Limb (tissue), 2 donors: ENCODE measurements around the gene DNAH14.
A peak's percentile ranks its signal among the peaks of the same experiment; 100 is the strongest.
"Not testable (repeated sequence)": the region's sequence is repeated elsewhere in the genome, so short reads cannot be mapped to it uniquely, and the experiment has no call there.

ENCODE experiments used
- DNase-seq, 2 donors: peaks; one replicate each; pipeline ENCODE4 v3.0.0-alpha.2; 2016; ENCODE audit errors: extremely low spot score in 2 of 2

The DNAH14 gene

DNA sequence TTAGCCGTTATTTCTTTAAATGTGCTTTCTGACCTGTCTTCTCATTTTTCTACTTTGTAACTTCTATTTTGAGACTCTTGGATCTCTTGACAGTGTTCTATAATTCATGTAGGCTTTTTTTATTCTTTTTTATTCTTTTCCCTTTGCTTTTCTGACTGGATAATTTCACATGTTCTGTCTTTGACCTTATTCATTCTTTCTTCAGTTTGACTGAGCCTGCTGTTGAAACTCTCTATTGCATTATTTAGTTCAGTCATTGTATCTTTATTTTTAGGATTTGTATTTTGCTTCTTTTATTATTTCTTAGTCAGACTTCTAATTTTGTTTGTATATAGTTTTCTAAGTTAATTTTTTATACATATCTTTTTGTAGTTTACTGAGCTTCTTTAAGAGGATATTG lies 66.1 kb downstream of the DNAH14 start:
- DNase-seq = no peak

DNA sequence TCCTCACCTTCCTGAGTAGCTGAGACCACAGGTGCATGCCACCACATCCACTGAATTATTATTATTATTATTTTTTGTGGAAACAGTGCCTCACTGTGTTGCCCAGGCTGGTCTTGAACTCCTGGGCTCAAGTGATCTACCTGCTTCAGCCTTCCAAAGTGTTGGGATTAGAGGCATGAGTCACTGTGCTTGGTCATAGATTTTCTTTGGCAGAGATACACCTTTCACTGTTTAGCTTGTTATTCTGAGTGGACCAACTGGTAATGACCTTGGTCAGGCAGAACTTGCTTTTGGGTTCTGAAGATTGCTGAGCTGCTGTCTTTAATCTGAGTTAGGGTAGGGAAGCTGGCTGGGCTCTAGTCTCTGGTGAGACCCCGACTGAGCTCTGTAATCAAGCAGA lies 66.8 kb downstream of the DNAH14 start:
- DNase-seq = no peak

DNA sequence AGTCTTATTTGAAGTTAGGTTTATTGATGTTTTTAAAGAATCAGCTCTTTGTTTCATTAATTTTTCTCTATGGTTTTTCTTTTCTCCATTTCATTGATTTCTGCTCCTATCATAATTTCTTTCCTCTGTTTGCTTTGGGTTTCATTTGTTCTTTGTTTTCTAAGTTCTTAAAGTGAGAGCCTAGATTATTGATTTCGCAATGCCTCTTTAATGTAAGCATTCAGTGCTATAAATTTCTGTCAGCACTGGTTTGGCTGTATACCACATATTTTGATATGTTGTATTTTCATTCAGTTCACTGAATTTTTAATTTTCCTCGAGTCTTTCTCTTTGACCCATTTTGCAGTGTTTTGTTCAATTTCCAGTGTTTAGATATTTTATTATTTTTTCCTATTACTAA lies 68.7 kb downstream of the DNAH14 start:
- no peak for DNase-seq

DNA sequence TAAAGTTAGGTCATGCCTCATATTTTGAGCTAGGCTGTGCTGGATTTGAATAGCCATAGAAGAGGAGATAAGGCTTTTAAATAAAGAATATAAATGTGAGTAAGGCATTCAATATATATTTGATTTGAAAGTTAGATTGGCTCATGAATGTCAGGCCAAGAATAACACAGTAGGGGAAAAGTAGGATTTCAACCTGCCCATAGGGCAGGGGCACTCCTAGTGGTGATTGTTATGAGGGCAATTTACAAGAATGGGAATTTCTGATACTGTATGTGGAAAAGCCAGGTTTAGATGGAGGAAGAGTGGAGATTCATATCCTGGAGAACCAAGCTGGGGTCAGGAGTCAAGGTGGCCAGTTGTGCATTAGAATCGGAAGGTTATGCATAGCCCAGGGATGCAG lies 74.9 kb downstream of the DNAH14 start:
- DNase-seq = no peak

DNA sequence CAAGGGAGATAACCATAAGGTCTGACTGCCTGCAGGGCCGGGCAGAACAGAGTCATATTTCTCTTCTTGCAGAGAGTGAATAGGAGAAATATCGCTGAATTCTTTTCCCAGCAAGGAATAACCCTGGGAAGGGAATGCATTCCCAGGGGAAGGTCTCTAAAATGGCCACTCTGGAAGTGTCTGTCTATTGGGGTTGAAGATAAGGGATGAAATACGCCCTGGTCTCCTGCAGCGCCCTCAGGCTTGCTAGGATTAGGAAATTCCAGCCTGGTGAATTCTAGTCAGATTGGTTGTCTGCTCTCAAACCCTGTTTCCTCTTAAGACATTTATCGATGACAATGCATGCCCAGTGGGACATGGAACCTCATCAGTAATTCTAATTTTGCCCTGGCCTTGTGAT lies 76.9 kb downstream of the DNAH14 start:
- not testable (repeated sequence) for DNase-seq

DNA sequence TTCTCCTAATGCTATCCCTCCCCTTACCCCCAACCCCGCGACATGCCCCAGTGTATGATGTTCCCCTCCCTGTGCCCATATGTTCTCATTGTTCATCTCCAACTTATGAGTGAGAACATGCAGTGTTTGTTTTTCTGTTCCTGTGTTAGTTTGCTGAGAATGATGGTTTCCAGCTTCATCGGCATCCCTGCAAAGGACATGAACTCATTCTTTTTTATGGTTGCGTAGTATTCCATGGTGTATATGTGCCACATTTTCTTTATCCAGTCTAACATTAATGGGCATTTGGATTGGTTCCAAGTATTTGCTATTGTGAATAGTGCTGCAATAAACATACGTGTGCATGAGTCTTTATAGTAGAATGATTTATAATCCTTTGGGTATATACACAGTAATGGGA lies 78.6 kb downstream of the DNAH14 start:
- not testable (repeated sequence) for DNase-seq

DNA sequence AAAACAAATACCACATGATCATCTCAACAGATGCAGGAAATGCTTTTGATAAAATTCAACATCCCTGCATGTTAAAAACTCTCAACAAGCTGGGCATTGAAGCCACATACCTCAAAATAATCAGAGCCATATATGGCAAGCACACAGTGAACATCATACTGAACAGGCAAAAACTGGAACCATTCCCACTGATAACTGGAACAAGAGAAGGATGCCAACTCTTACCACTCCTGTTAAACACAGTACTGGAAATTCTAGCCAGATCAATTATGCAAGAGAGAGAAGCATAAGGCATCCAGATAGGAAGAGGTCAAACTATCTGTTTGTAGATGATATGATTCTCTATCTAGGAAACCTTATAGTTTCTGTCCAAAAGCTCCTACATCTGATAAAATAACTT lies 91.6 kb downstream of the DNAH14 start:
- no peak for DNase-seq

DNA sequence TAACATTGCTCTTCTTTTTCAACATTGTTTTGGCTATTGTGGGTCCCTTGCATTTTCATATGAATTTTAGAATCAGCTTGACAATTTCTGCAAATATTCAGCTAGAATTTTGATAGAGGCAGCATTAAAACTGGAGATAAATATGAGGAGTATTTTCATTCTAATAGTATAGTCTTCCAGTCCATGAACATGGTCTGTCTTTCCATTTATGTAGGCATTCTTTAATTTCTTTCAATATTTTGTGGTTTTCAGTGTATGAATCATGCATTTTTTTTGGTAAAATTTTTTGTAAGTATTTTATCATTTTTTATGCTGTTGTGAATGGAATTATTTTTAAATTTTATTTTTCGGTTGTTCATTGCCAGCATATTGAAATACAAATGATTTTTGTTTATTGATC lies 97.2 kb downstream of the DNAH14 start:
- no peak for DNase-seq

DNA sequence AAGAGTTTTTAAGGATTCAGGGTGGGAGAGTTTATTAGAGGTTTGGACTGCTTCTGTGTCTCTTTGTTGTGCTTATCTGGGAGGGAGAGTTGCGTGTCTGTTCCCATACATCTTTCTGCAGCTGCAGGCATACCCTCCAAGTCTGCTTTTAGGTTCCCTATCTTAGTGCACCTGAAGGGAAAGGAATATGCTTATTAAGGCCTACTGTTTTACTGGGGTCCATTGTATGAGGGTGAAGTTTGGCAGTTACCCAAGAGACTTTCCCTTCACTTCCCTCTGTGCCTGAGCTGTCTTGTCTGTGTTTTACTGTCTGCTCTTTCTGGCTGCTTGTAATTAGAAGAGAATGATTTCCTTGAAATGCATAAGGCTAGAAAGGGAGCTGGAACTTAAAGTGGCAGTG lies 107.0 kb downstream of the DNAH14 start:
- not testable (repeated sequence) for DNase-seq

DNA sequence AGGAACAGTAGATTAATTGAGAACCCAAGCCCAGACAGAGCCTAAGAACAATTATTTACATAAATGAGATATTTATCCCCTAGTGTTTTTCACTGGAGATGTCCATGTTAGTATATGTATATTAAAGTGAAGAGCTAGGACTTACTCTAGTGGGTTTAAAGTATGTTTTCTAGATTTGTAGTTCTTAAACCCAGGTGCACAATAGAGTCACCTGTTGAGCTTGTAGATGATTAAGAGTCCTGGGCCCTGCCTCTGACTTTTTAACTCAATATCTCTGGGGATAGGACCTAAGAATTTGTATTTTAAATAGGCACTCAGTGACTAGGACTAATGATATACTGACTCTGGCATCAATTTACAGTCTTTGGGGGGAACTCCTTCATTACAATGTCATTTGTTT lies 112.8 kb downstream of the DNAH14 start:
- no peak for DNase-seq

DNA sequence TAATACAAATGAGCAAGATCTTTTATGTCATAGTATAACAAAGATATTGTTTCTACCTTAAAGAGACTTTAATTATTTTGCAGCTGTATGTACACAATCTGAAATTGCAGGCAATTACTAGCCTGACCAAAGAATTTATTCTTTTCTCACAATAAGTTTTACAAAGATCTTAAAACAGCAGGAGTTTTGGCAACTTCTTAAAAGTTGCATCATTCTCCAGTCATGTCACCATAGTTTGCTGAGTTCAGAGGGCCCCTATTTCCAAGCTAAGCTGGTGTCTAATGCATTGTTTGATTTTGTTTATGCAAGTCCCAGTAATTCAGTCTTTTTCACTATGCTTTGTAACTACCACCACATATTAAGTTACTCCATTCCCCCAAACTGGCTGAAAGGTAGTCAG lies 114.8 kb downstream of the DNAH14 start:
- no peak for DNase-seq

DNA sequence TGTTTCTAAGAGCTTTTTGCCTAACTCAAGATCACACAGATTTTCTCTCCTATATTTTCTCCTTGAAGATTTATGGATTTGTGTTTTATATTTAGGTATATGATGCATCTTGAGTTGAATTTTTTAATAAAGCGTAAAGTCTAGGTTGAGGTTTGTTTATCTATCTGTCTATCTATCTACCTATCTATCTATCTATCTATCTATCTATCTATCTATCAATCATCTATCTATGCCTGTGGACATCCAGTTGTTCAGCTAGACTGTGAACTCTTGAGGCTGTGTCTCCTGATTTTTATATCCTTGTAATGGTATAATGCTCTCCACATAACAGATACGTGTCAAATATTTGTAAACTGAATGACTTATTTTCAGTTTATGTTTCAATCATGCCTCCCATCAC lies 120.1 kb downstream of the DNAH14 start:
- no peak for DNase-seq

DNA sequence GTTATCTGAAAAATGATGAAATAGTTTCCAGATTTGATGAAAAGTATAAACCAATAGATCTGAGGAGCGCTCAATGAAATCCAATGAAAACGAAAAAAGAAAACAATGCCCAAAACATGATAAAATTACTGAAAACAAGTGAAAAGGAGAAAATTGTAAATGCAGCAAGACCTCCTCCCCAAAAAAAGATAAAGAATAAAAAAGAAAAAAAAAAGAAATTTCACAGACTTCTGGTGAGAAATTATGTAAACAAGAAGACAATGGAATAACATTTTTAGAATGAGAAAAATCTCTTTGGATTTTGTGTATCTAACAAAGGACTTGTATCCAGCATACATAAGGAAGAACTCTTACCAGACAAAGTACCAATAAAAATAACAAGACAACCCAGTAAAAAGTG lies 134.2 kb downstream of the DNAH14 start:
- no peak for DNase-seq

DNA sequence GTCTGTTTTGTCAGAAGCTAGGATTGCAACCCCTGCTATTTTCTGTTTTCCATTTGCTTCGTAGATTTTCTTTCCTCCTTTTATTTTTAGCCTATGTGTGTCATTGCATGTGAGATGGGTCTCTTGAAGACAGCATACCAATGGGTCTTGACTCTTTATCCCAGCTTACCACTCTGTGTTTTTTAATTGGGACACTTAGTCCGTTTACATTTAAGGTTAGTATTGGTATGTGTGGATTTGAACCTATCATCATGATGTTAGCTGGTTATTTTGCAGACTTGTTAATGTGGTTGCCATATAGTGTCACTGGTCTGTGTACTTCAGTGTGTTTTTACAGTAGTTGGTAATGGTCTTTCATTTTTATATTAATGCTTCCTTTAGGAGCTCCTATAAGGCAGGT lies 141.5 kb downstream of the DNAH14 start:
- no peak for DNase-seq

DNA sequence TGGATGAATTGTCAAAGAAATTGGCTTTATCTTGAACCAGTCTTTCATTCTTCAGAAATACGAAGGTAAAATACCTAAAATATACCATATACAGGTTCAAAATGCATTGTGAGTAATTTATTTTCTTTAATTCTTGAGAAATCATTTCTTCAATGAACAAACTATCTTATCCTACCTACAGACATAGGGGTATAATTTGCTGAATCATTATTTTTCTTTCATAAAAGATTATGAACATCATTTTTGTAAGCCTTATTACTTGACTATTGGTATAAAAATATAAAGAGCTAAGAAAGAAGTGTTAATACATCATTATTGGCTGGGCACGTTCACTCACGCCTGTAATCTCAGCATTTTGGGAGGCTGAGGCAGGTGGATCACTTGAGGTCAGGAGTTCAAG lies 167.7 kb downstream of the DNAH14 start:
- DNase-seq = no peak

DNA sequence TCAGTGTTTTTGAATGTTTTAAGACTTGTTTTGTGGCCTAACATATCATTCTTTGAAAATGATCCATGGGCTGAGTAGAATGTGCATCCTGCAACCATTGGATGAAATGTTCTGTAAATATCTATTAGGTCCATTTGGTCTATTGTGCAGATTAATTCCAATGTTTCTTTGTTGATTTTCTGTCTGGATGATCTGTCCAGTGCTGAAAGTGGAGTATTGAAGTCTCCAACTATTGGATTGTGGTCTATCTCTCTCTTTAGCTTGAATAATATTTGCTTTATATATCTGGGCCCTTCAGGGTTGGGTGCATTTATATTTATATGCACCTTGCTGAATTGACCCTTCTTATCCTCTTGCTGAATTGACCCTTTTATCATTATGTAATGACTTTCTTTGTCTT lies 181.5 kb downstream of the DNAH14 start:
- DNase-seq = no peak

DNA sequence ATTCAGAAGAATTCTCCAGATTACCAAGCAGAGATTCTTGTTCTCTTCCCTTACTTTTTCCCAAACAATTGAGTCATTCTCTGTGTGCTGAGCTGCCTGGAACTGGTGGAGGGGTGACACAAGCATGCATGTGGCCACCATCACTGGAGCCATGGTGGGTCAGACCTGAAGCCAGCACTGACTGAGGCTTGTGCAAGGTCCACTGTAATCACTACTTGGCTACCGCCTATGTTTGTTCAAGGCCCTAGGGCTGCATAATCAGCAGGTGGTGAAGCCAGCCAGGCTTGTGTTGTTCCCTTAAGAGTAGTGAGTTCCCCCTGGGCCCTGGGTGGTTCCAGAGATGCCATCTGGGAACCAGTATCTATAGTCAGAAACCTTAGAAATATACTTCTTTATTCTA lies 183.8 kb downstream of the DNAH14 start:
- DNase-seq = no peak

DNA sequence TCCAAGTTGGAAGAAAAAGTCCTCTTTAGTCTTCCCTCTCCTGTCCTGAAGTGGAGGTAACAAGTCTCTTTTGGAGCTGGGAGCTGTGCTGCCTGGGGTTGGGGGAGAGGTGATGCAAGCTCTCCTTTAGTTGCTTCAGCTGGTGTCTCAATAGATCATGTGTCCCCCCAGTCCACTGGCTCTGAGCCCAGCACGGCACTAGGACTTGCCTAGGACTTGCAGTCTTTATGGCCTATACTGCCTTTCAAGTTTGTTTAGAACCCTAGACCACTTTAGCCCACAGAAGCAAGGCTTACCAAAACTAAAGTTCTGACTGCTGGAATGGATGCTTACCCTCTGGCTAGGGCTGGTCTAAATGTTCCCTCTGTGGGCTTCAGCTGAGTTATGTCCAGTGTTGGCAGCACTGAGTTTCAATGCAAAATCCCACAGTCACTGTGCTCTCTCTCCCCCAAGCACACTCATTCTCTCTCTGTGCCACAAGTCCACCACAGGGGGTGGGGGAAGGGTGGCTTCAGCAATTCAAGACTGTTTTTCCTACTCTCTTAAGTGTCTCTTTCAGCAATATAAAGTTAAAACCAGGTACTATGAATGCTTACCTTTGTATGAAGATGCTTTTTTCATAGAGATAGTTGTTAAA lies 185.0 kb downstream of the DNAH14 start:
- no peak for DNase-seq

DNA sequence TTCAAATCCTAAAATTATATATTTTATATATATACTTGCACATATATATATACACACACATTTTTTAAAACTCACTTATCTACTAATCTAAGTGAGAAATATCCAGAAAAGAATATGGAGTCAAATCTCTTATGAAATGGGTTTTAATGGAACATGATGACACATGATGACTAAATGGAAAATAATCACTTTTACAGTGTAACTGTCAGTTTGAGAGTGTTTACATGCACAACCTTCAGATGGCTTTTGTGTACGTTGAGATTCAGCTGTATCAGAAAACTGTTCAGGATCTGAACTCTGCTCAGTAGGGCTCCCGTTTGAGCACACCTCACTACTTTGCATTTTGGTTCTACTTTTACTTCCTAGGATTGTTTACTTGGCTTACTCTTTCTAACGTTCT lies 189.8 kb downstream of the DNAH14 start:
- no peak for DNase-seq

DNA sequence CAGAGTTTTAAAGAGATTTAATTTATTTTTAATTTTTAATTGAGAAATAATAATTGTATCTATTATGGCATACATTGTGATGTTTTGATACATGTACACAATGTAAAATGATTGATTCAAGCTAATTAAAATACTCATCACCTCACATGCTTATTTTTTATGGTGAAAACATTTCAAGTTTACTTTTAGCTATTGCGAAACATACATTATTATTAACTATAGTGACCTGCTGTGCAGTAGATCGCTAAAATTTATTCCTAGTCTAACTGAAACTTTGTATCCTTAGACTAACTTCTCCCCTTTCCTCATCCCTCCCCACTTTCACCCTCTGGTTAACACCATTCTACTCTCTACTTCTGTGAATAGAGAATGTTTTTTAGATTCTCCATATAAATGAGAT lies 191.6 kb downstream of the DNAH14 start:
- no peak for DNase-seq

DNA sequence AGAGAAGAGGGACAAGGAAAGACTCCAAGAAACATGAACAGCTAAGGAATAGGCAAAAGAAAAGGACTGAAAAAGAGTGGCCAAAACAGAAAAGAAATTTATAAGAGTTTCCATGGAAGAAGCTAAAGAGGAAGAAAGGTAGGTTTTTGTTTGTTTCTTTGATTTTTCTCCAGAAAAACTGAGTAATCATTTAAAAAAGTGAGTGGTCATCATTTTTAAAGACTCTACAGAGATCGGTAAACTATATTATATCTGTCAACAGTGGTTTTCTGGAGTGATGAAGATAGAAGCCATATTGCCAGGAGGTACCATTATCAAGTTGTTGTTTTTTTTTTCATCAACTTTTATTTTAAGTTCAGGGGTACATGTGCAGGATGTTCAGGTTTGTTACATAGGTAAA lies 202.4 kb downstream of the DNAH14 start:
- DNase-seq = no peak

DNA sequence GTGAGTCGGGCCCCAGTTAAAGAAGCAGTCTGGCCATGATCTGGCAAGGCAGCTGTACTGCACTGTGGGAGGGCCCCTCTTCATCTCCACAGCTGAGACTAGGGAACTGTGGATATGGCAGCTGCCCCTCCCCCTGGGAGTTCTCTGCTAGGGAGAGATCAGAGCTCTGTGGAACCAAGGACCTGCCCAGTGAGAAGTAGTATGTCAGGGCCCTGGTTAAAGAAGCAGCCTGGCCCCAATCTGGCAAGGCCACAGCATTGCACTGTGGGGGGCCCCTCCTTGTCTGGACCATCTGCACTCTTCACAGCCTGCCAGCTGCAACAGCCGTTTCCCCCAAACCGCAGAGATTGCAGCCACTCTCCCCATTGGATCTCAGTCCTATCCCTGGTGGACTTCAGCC lies 208.5 kb downstream of the DNAH14 start:
- DNase-seq = no peak

DNA sequence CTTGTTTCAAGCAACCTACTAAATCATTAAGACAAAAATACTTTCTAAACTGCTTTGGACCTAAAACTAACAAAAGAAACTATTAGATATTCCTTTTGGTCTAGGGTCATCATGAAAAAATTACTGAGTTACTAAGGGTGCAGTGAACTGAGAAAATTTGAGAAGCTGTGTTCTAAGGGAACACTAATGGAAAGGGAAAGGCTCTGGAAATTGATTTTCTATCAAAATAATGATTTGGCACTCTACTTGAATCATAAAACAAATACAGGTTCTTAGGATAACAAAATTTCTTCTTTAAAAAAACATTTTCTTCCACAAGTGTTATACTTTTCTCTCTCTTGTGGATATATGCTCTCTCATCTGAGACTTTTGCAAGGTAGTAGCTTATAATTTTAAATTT lies 213.5 kb downstream of the DNAH14 start:
- no peak for DNase-seq

DNA sequence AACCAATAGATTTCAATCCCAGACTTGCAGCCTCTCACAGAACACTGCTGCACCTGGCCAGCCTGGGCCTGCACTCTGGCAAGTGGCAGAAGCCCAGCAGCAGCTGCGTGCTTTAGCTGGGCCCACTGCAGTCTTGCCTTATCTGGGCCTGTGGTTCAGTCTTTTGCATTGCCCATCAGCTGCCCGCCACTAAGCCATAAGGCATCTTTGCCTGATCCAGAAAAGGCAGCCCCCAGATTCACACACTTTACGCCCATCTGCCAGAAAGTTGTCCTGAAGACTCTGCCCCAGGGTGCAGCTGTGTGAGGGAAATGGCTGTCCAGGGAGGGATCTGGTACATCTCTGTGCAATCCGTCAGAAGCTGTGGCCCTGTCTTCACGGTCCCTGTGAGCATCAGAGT lies 217.0 kb downstream of the DNAH14 start:
- DNase-seq = peak in 1 of 2 donors; percentile 45
